ENCODE data around the gene MLNR. TPM values are rescaled to one million over a fixed set of nuclear protein-coding genes. Genes with fewer than 3 reads are reported as not detected.

The MLNR gene
- total RNA-seq, 2 donors from 2014 or later: 0.45 TPM; not detected in 1

DNA sequence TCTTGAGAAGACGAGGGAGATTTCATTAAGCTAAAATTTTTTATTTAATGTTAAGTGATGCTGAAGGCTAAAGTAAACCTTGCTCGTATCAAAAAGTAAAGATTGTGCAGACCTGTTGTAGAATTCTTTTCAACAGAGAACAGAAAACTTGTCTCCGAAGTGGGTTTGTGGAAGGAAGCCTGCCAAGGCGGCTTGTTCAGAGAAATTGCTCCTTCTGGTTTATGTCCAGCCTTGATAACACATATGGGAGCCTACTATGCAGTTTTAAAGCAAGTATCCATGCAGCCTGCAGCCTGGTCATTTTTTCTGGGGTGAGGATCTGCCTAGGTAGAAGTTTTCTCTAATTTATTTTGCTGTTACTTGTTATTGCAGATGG is 1.4 kb downstream of the MLNR start:
- H3K27ac ChIP-seq: no peak overlapping the region
- no peaks in the 10 kb centered on the region for H3K9me3 ChIP-seq
- no peak for DNase-seq (ENCODE audit: low spot score)
- 76% methylated on average over 4 of the region's 4 CpGs for WGBS
- no peak overlapping the region for H3K4me3 ChIP-seq
- intact Hi-C loops (cut with DNase I): no loop called here
- no peaks in the 10 kb centered on the region for H3K36me3 ChIP-seq
- H3K27me3 ChIP-seq (replicated peaks; ENCODE audit: insufficient read depth): peaks cover 4% of the 10 kb centered on the region
- H3K4me1 ChIP-seq (replicated peaks): peaks cover 5% of the 10 kb centered on the region
- no peak for TF ChIP-seq POLR2A (IDR thresholded peaks at IDR 0.05)
- no peak for TF ChIP-seq POLR2AphosphoS5 (IDR thresholded peaks at IDR 0.05)
- TF ChIP-seq, protein P1, sequence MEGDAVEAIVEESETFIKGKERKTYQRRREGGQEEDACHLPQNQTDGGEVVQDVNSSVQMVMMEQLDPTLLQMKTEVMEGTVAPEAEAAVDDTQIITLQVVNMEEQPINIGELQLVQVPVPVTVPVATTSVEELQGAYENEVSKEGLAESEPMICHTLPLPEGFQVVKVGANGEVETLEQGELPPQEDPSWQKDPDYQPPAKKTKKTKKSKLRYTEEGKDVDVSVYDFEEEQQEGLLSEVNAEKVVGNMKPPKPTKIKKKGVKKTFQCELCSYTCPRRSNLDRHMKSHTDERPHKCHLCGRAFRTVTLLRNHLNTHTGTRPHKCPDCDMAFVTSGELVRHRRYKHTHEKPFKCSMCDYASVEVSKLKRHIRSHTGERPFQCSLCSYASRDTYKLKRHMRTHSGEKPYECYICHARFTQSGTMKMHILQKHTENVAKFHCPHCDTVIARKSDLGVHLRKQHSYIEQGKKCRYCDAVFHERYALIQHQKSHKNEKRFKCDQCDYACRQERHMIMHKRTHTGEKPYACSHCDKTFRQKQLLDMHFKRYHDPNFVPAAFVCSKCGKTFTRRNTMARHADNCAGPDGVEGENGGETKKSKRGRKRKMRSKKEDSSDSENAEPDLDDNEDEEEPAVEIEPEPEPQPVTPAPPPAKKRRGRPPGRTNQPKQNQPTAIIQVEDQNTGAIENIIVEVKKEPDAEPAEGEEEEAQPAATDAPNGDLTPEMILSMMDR (IDR thresholded peaks at IDR 0.05): no peak

DNA sequence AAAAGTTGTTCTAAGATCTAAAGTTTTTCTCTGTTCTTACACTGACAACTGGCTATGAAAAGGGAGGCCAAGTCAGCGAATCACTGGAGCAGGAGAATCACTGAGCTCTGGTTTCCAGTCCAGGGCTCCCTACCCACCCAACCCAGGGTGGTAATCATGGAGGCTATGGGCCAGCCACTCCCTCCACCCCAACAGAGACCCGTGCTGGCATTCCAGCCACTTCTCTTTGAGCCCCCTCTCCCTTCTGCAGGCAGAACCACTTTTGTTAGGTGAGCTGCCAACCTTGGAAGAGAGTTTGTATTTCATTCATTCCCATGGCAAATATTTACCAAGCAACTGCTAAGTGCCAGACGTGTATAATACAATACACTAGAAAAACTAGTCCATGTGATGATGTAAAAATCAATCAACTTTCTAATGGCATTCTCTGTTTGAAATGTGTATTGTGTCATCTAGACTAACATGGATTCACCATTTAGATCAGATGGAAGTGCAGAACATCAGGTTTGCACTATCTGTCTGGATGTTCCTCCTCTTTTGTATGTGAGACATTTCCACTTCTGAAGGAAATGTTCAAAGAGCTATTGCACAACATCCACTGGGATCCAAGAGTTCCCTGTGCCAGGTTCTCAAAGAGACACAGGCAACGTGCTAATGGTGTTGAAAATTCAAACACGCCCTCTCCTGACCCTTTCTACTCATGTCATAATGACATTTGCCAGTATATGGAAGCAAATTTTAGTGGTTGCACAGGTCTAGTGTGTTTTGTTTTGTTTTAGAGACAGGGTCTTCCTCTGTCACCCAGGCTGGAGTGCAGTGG is 5.3 kb downstream of the MLNR start:
- H3K27me3 ChIP-seq (replicated peaks; ENCODE audit: insufficient read depth): peaks cover 4% of the 10 kb centered on the region
- TF ChIP-seq POLR2A (IDR thresholded peaks at IDR 0.05): no peak
- peak; percentile 36 for TF ChIP-seq POLR2AphosphoS5 (IDR thresholded peaks at IDR 0.05)
- TF ChIP-seq, protein P1 (IDR thresholded peaks at IDR 0.05): no peak
- intact Hi-C loops (cut with DNase I): no loop called here

DNA sequence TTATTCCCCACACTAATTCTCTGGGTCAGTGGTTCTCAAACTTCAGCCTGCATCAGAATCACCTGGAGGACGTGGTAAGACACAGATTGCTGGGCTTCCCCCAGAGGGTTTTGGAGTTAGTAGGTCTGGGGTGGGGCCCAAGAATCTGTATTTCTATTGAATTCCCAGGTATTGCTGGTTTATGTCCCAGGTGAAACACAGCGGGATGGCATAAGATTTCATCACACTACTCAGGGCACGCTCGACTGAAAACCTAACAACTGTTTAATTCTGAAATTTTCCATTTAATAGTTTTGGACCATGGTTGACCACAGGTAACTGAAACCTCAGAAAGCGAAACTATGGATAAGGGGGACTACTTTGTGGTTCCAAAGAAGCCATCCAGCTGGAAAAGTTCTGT is 6.5 kb downstream of the MLNR start:
- WGBS: 92% methylated on average over 5 of the region's 5 CpGs
- Histone ChIP-seq H3K4me3 (no peak overlapping the region), H3K27ac (no peak overlapping the region), H3K9me3 (no peaks in the 10 kb centered on the region), H3K36me3 (no peaks in the 10 kb centered on the region), H3K4me1 (replicated peaks) (no peaks in the 10 kb centered on the region), H3K27me3 (replicated peaks; ENCODE audit: insufficient read depth) (no peaks in the 10 kb centered on the region)
- intact Hi-C loops (cut with DNase I): no loop called here
- DNase-seq (ENCODE audit: low spot score): no peak
- TF ChIP-seq POLR2A (IDR thresholded peaks at IDR 0.05) (no peak), POLR2AphosphoS5 (IDR thresholded peaks at IDR 0.05) (no peak)
- TF ChIP-seq, protein P1 (IDR thresholded peaks at IDR 0.05): no peak

More for the DNA sequence above, 5.3 kb downstream of the MLNR start:
- Histone ChIP-seq H3K36me3 (no peaks in the 10 kb centered on the region), H3K4me3 (no peak overlapping the region), H3K9me3 (no peaks in the 10 kb centered on the region), H3K27ac (no peak overlapping the region), H3K4me1 (replicated peaks) (peaks cover 1% of the 10 kb centered on the region)
- peak; percentile 50 for DNase-seq (ENCODE audit: low spot score)
- WGBS: 41% methylated on average over 5 of the region's 5 CpGs

- no peaks in the 10 kb centered on the region for H3K36me3 ChIP-seq
- H3K27me3 ChIP-seq (replicated peaks; ENCODE audit: insufficient read depth): no peaks in the 10 kb centered on the region
- H3K9me3 ChIP-seq: no peaks in the 10 kb centered on the region
- no peak overlapping the region for H3K4me3 ChIP-seq
- WGBS: 84% methylated on average over 3 of the region's 3 CpGs
- no peaks in the 10 kb centered on the region for H3K4me1 ChIP-seq (replicated peaks)
- intact Hi-C loops (cut with DNase I): no loop called here
- TF ChIP-seq POLR2A (IDR thresholded peaks at IDR 0.05): no peak
- TF ChIP-seq POLR2AphosphoS5 (IDR thresholded peaks at IDR 0.05): no peak
- TF ChIP-seq, protein P1 (IDR thresholded peaks at IDR 0.05): no peak
- H3K27ac ChIP-seq: no peak overlapping the region
- DNase-seq (ENCODE audit: low spot score): no peak
Measured at GRCh38 chr13:49234741-49235140, 14.6 kb downstream of the MLNR start.
